K562 (cell line): ENCODE data around the gene SIGLEC7. TPM values are rescaled to one million over a fixed set of nuclear protein-coding genes. Genes with fewer than 3 reads are reported as not detected.

ENCODE experiments used
- HNRNPH1 ChIP-seq: fragments of 200-400 bp; formaldehyde crosslinking; optimal IDR thresholded peaks from 2 replicates; pipeline ENCODE3; 2017; ENCODE audit warnings: low read depth, mild to moderate bottlenecking, low read length, moderate library complexity
- HSF4 ChIP-seq: fragments of 250-450 bp; sonication (Bioruptor Pico); IDR thresholded peaks from 2 replicates; pipeline ENCODE4 v2.1.2; 2022; ENCODE audit warnings: mild to moderate bottlenecking, moderate library complexity, borderline replicate concordance
- IRF2 ChIP-seq: sonication (generic); formaldehyde crosslinking; IDR thresholded peaks from 2 replicates; pipeline ENCODE4 v1.8.1; 2022; ENCODE audit warnings: mild to moderate bottlenecking, missing genetic modification reagents
- MEF2D ChIP-seq: conservative IDR thresholded peaks from 2 replicates; pipeline ENCODE4 v1.6.1; 2016; ENCODE audit warnings: low read depth, missing genetic modification characterization, missing compliant biosample characterization
- NCOA2 ChIP-seq, 2 experiments: fragments of 450-650 bp; IDR thresholded peaks; 2 replicates each; pipeline ENCODE4 v1.6.1; 2018; ENCODE audit warnings: mild to moderate bottlenecking in 2 of 2, moderate library complexity in 1 of 2; ENCODE audit not compliant: partially characterized antibody in 2 of 2
- NFRKB ChIP-seq: fragments of 450-650 bp; IDR thresholded peaks from 2 replicates; pipeline ENCODE4 v1.6.1; 2016; ENCODE audit warnings: low read depth
- NFXL1 ChIP-seq: fragments of 450-650 bp; formaldehyde crosslinking; IDR thresholded peaks from 2 replicates; pipeline ENCODE4 v1.4.0; 2021; ENCODE audit warnings: mild to moderate bottlenecking
- PHF20 ChIP-seq: fragments of 450-650 bp; IDR thresholded peaks from 2 replicates; pipeline ENCODE4 v1.6.1; 2018; ENCODE audit not compliant: partially characterized antibody
- POLR3A ChIP-seq: IDR thresholded peaks from 2 replicates; pipeline ENCODE4 v1.6.1; 2011; ENCODE audit warnings: borderline replicate concordance, mild to moderate bottlenecking, moderate library complexity; ENCODE audit not compliant: insufficient read length, insufficient read depth; ENCODE audit errors: extremely low read depth
- RBM22 ChIP-seq: fragments of 200-400 bp; formaldehyde crosslinking; IDR thresholded peaks from 2 replicates; pipeline ENCODE4 v1.6.1; 2018; ENCODE audit warnings: low read length, low read depth; ENCODE audit not compliant: poor library complexity, severe bottlenecking
- RBM39 ChIP-seq: fragments of 200-400 bp; formaldehyde crosslinking; optimal IDR thresholded peaks from 2 replicates; pipeline ENCODE3; 2018; ENCODE audit warnings: low read depth, low read length
- RFX1 ChIP-seq: fragments of 450-650 bp; IDR thresholded peaks from 2 replicates; pipeline ENCODE4 v1.6.1; 2016; ENCODE audit warnings: mild to moderate bottlenecking, moderate library complexity
- SNRNP70 ChIP-seq: fragments of 200-400 bp; formaldehyde crosslinking; optimal IDR thresholded peaks from 2 replicates; pipeline ENCODE3; 2017; ENCODE audit warnings: low read depth, low read length
- SRF ChIP-seq, 2 experiments: fragments of 250-450, 450-650 bp in 1 of 2; sonication (Bioruptor Pico) in 1 of 2; sonication (generic) in 1 of 2; formaldehyde crosslinking; IDR thresholded peaks; 2 replicates each; pipeline versions ENCODE4 v1.5.0 to v1.5.1; 2020 to 2022; ENCODE audit warnings: mild to moderate bottlenecking in 1 of 2, missing genetic modification reagents in 1 of 2
- TEAD4 ChIP-seq, 2 experiments: sonication (generic) in 1 of 2; formaldehyde crosslinking in 1 of 2; IDR thresholded peaks; 2 replicates each; pipeline versions ENCODE4 v1.6.1 to v1.8.0; 2012 to 2022; ENCODE audit warnings: borderline replicate concordance in 1 of 2, inconsistent platforms in 1 of 2, low read length in 1 of 2, mild to moderate bottlenecking in 1 of 2, missing genetic modification reagents in 1 of 2
- ZNF224 ChIP-seq: sonication (generic); formaldehyde crosslinking; IDR thresholded peaks from 2 replicates; pipeline ENCODE4 v1.8.0; 2022; ENCODE audit warnings: mild to moderate bottlenecking, missing genetic modification reagents
- ZNF316 ChIP-seq: fragments of 450-650 bp; IDR thresholded peaks from 2 replicates; pipeline ENCODE4 v1.6.1; 2016
- polyA plus RNA-seq, 8 experiments: library from polyadenylated mRNA; depleted of rRNA in 4 of 8; stranded (reverse) in 5 of 8; unstranded in 3 of 8; fragments of >200 nt; fragmentation: Nextera tagmentation in 2 of 8; fragmentation: Illumina TruSeq in 1 of 8; extraction: Ambion mirVana in 2 of 8; extraction: Trizol in 1 of 8; gene quantifications; 2 replicates each; pipeline versions ENCODE4 v1.2.1 to v1.2.3, GENCODE V29; 2011 to 2014; ENCODE audit warnings: inconsistent platforms in 1 of 8, missing spikeins in 1 of 8
- total RNA-seq, 7 experiments: library from RNA; depleted of rRNA in 6 of 7; stranded (reverse); fragments of >200 nt in 6 of 7; fragmentation: Illumina TruSeq in 2 of 7; extraction: Trizol in 2 of 7; gene quantifications; 2 replicates each; pipeline versions ENCODE4 v1.2.1 to v1.2.3, GENCODE V29; 2011 to 2021; ENCODE audit warnings: low replicate concordance in 1 of 7
- TF ChIP-seq, protein P1 (sequence below): sonication (generic); formaldehyde crosslinking; IDR thresholded peaks from 2 replicates; pipeline ENCODE4 v1.8.0; 2022; ENCODE audit warnings: missing genetic modification reagents, mild to moderate bottlenecking, borderline replicate concordance
- TF ChIP-seq, protein P2 (sequence below): IDR thresholded peaks from 3 replicates; pipeline ENCODE4 v1.6.1; 2011; ENCODE audit warnings: borderline replicate concordance, mild to moderate bottlenecking, moderate library complexity; ENCODE audit not compliant: insufficient read length; ENCODE audit errors: extremely low read depth
- TF ChIP-seq, protein P3 (sequence below): sonication (generic); formaldehyde crosslinking; IDR thresholded peaks from 2 replicates; pipeline ENCODE4 v1.8.1; 2023; ENCODE audit warnings: mild to moderate bottlenecking, missing genetic modification reagents, moderate library complexity
- TF ChIP-seq, protein P4 (sequence below): fragments of 450-650 bp; IDR thresholded peaks from 2 replicates; pipeline ENCODE4 v1.6.1; 2016; ENCODE audit warnings: antibody characterized with exemption
- TF ChIP-seq, protein P5 (sequence below): conservative IDR thresholded peaks from 2 replicates; pipeline ENCODE4 v1.6.1; 2011; ENCODE audit warnings: low read depth, mild to moderate bottlenecking, low read length; ENCODE audit not compliant: control insufficient read depth

Gene SIGLEC7
- total and polyA plus RNA-seq, 9 of the 15 experiments (the other 6 are each of a cell fraction or from before 2014, with no cell fraction given), result 0.10 to 0.12 TPM; not detected in 7

DNA sequence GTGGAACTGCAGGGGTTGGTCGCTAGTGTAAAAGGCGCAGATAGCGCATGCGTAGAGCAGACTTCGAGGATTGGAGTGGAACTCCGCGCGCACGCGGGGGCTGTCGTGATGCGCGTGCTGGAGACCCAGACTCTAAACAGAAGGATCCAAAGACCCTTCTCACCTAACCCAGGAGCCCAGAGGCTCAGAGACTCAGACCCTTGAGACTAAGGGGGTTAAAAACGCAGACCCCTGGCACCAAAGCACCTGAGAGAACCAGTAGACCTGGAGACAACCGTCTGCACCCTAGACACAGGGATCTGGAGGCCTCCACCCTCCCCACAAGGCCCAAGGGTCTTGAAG lies 33.3 kb upstream of the SIGLEC7 start (continued):
- TF ChIP-seq, protein P1, sequence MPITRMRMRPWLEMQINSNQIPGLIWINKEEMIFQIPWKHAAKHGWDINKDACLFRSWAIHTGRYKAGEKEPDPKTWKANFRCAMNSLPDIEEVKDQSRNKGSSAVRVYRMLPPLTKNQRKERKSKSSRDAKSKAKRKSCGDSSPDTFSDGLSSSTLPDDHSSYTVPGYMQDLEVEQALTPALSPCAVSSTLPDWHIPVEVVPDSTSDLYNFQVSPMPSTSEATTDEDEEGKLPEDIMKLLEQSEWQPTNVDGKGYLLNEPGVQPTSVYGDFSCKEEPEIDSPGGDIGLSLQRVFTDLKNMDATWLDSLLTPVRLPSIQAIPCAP, result no peak
- no peak for TF ChIP-seq RFX1
- no peak for TF ChIP-seq RBM39
- TF ChIP-seq IRF2, result no peak
- no peak for TF ChIP-seq NFRKB
- no peak for TF ChIP-seq SNRNP70
- no peak for TF ChIP-seq ZNF316
- TF ChIP-seq HSF4 (CRISPR knock-in tag), result no peak
- TF ChIP-seq, protein P2, sequence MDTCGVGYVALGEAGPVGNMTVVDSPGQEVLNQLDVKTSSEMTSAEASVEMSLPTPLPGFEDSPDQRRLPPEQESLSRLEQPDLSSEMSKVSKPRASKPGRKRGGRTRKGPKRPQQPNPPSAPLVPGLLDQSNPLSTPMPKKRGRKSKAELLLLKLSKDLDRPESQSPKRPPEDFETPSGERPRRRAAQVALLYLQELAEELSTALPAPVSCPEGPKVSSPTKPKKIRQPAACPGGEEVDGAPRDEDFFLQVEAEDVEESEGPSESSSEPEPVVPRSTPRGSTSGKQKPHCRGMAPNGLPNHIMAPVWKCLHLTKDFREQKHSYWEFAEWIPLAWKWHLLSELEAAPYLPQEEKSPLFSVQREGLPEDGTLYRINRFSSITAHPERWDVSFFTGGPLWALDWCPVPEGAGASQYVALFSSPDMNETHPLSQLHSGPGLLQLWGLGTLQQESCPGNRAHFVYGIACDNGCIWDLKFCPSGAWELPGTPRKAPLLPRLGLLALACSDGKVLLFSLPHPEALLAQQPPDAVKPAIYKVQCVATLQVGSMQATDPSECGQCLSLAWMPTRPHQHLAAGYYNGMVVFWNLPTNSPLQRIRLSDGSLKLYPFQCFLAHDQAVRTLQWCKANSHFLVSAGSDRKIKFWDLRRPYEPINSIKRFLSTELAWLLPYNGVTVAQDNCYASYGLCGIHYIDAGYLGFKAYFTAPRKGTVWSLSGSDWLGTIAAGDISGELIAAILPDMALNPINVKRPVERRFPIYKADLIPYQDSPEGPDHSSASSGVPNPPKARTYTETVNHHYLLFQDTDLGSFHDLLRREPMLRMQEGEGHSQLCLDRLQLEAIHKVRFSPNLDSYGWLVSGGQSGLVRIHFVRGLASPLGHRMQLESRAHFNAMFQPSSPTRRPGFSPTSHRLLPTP, result no peak
- TF ChIP-seq SRF (CRISPR knock-in tag; IDR thresholded peaks at IDR 0.05), result no peak
- no peak for TF ChIP-seq NCOA2 (IDR thresholded peaks at IDR 0.05; ENCODE audit: partially characterized antibody in 2 of 2)
- TF ChIP-seq TEAD4 (IDR thresholded peaks at IDR 0.05; ENCODE audit: low read length), result no peak
- TF ChIP-seq TEAD4 (CRISPR knock-in tag; IDR thresholded peaks at IDR 0.05; ENCODE audit: borderline replicate concordance), result no peak
- TF ChIP-seq, protein P3, sequence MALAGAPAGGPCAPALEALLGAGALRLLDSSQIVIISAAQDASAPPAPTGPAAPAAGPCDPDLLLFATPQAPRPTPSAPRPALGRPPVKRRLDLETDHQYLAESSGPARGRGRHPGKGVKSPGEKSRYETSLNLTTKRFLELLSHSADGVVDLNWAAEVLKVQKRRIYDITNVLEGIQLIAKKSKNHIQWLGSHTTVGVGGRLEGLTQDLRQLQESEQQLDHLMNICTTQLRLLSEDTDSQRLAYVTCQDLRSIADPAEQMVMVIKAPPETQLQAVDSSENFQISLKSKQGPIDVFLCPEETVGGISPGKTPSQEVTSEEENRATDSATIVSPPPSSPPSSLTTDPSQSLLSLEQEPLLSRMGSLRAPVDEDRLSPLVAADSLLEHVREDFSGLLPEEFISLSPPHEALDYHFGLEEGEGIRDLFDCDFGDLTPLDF (CRISPR knock-in tag), result 0 out of 2 replicates have a peak, but pooled peaks have one; percentile 27
- no peak for TF ChIP-seq HNRNPH1
- TF ChIP-seq NFXL1 (CRISPR knock-in tag), result no peak
- no peak for TF ChIP-seq MEF2D (tag)
- no peak for TF ChIP-seq ZNF224 (CRISPR knock-in tag)
- no peak for TF ChIP-seq RBM22
- TF ChIP-seq, protein P4, sequence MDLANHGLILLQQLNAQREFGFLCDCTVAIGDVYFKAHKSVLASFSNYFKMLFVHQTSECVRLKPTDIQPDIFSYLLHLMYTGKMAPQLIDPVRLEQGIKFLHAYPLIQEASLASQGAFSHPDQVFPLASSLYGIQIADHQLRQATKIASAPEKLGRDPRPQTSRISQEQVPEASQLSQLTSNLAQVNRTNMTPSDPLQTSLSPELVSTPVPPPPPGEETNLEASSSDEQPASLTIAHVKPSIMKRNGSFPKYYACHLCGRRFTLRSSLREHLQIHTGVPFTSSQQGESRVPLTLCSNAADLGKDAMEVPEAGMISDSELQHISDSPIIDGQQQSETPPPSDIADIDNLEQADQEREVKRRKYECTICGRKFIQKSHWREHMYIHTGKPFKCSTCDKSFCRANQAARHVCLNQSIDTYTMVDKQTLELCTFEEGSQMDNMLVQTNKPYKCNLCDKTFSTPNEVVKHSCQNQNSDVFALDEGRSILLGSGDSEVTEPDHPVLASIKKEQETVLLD, result peak; percentile 89; the same call in 1 of the 2 replicates
- no peak for TF ChIP-seq PHF20
- TF ChIP-seq POLR3A, result no peak
- TF ChIP-seq, protein P5, sequence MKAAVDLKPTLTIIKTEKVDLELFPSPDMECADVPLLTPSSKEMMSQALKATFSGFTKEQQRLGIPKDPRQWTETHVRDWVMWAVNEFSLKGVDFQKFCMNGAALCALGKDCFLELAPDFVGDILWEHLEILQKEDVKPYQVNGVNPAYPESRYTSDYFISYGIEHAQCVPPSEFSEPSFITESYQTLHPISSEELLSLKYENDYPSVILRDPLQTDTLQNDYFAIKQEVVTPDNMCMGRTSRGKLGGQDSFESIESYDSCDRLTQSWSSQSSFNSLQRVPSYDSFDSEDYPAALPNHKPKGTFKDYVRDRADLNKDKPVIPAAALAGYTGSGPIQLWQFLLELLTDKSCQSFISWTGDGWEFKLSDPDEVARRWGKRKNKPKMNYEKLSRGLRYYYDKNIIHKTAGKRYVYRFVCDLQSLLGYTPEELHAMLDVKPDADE, result no peak
